Measurements from ENCODE around the gene KRT27.
"Not testable (repeated sequence)": the region's sequence is repeated elsewhere in the genome, so short reads cannot be mapped to it uniquely, and the experiment has no call there.

The KRT27 gene

GRCh38 chr17:40753804-40754203 lies 28.5 kb downstream of the KRT27 start:
- DNase-seq = no peak

- no peak for DNase-seq
These were observed 31.3 kb downstream of the KRT27 start for GRCh38 chr17:40751065-40751464.

- DNase-seq = no peak
These were observed 32.0 kb downstream of the KRT27 start for GRCh38 chr17:40750391-40750790.

GRCh38 chr17:40748666-40749065 lies 33.7 kb downstream of the KRT27 start:
- not testable (repeated sequence) for DNase-seq

GRCh38 chr17:40738553-40738952 lies 43.8 kb downstream of the KRT27 start:
- no peak for DNase-seq

GRCh38 chr17:40735016-40735415 lies 47.3 kb downstream of the KRT27 start:
- DNase-seq = no peak

GRCh38 chr17:40734018-40734417 lies 48.3 kb downstream of the KRT27 start:
- DNase-seq = no peak

- no peak for DNase-seq
These were observed 51.4 kb downstream of the KRT27 start for GRCh38 chr17:40730970-40731369.

GRCh38 chr17:40727447-40728231 lies 54.7 kb downstream of the KRT27 start:
- DNase-seq = no peak

GRCh38 chr17:40726919-40727318 lies 55.4 kb downstream of the KRT27 start:
- no peak for DNase-seq
